Coronary artery (tissue), 2 donors: Measurements from ENCODE around the gene AP4B1.
"Not testable (repeated sequence)": the region's sequence is repeated elsewhere in the genome, so short reads cannot be mapped to it uniquely, and the experiment has no call there.

Experiments used
- DNase-seq: peaks from one replicate; pipeline ENCODE4 v3.0.0-alpha.2; 2017; ENCODE audit warnings: low spot score
- H3K27ac ChIP-seq, 2 donors: fragments of 200-600 bp; sonication (generic); one replicate each; pipeline ENCODE4 v1.5.1; 2016 to 2019
- H3K4me3 ChIP-seq: fragments of 200-600 bp; sonication (generic); 2 replicates; pipeline ENCODE4 v1.5.1; 2016; ENCODE audit warnings: mild to moderate bottlenecking, moderate library complexity
- TF ChIP-seq, protein P1 (sequence below): fragments of 200-600 bp; sonication (generic); IDR thresholded peaks from one replicate; pipeline ENCODE4 v1.5.1; 2019; ENCODE audit warnings: antibody characterized with exemption

The AP4B1 gene

GRCh38 chr1:113904674-113905434 is at the start of gene AP4B1, which contains the start of gene DCLRE1B:
TSS of gene AP4B1 (minus strand) at chr1:113904799. CDS start at chr1:113904717, 82 bp downstream.
TSS of gene DCLRE1B (plus strand) at chr1:113905326. CDS start at chr1:113905587, 261 bp downstream.
- DNase-seq: peak; percentile 99
- Histone ChIP-seq H3K4me3 (peak within 1 kb of the TSS; percentile 79), H3K27ac (peak within 1 kb of the TSS; percentile 84 to 94)
- TF ChIP-seq, protein P1, sequence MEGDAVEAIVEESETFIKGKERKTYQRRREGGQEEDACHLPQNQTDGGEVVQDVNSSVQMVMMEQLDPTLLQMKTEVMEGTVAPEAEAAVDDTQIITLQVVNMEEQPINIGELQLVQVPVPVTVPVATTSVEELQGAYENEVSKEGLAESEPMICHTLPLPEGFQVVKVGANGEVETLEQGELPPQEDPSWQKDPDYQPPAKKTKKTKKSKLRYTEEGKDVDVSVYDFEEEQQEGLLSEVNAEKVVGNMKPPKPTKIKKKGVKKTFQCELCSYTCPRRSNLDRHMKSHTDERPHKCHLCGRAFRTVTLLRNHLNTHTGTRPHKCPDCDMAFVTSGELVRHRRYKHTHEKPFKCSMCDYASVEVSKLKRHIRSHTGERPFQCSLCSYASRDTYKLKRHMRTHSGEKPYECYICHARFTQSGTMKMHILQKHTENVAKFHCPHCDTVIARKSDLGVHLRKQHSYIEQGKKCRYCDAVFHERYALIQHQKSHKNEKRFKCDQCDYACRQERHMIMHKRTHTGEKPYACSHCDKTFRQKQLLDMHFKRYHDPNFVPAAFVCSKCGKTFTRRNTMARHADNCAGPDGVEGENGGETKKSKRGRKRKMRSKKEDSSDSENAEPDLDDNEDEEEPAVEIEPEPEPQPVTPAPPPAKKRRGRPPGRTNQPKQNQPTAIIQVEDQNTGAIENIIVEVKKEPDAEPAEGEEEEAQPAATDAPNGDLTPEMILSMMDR: peak; percentile 60

DNA sequence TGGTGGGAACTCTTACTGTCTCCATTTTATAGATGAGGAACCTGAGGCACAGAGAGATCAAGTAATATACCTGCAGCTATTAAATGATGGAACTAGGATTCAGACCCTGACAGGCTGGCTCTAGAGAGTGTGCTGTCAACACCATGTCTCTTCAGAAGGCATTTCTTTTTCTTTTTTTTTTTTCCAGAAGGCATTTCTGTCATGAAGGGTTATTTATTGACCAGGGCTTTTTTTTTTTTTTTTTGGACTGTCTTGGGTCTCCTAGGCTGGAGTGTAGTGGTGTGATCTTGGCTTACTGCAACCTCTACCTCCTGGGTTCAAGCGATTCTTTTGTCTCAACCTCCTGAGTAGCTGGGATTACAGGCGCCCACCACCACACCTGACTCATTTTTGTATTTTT is 47.1 kb upstream of the AP4B1 start:
- H3K27ac ChIP-seq: no peak overlapping the region
- DNase-seq: no peak
- TF ChIP-seq, protein P1: no peak

DNA sequence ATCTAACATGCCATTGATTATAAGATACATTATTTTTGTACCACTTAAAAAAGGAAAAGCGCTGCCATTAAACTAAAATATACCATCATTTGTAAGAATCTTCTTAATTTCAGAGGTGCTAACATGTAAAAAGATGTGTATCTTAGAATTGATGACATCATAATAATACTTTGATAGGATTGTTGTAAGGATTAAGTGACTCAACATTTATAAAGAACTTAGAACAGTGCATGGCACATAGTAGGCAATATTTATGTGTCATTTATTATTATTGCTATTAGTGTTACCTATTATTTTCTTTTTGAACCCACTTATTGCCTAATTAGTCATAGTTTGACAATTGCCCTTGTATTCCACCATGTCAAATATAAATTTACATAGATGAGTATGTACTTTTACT is 46.3 kb upstream of the AP4B1 start:
- Histone ChIP-seq H3K4me3 (no peak overlapping the region), H3K27ac (no peak overlapping the region)
- TF ChIP-seq, protein P1: no peak
- DNase-seq: no peak

More for the DNA sequence above, 47.1 kb upstream of the AP4B1 start:
- H3K4me3 ChIP-seq: no peak overlapping the region

DNA sequence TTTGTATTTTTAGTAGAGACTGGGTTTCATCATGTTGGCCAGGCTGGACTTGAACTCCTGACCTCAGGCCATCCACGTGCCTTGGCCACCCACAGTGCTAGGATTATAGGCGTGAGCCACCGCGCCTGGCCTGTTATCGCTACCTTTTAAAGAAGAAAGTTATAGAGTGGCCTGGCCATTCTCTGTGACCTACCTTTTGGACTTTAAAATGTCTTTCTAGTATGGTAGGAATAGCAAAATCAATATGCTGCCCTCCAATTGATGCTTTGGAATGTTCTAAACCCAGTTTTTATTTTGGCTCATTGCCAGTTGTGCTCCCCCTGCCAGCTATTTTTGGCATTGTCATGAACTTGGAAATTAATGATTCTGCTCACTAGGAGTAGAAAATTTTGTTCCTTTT is 44.4 kb upstream of the AP4B1 start:
- Histone ChIP-seq H3K4me3 (no peak overlapping the region), H3K27ac (peak overlapping the region in 1 of 2 donors; percentile 27)
- no peak for DNase-seq
- TF ChIP-seq, protein P1: no peak

DNA sequence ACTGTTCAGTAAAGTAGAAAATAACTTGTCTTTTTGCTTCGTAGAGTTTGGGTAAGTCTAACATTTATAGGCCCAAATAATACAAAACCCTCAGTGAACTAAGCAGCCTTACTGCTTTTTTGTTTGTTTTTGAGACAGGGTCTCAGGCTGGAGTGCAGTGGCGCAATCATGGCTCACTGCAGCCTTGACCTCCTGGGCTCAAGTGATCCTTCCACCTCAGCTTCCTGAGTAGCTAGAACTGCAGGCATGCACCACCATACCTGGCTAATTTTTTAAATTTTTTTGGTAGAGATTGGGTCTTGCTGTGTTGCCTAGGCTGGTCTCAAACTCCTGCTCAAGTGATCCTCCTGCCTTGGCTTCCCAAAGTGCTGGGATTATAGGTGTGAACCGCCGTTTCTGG is 43.6 kb upstream of the AP4B1 start:
- not testable (repeated sequence) for DNase-seq, H3K4me3 ChIP-seq, H3K27ac ChIP-seq

DNA sequence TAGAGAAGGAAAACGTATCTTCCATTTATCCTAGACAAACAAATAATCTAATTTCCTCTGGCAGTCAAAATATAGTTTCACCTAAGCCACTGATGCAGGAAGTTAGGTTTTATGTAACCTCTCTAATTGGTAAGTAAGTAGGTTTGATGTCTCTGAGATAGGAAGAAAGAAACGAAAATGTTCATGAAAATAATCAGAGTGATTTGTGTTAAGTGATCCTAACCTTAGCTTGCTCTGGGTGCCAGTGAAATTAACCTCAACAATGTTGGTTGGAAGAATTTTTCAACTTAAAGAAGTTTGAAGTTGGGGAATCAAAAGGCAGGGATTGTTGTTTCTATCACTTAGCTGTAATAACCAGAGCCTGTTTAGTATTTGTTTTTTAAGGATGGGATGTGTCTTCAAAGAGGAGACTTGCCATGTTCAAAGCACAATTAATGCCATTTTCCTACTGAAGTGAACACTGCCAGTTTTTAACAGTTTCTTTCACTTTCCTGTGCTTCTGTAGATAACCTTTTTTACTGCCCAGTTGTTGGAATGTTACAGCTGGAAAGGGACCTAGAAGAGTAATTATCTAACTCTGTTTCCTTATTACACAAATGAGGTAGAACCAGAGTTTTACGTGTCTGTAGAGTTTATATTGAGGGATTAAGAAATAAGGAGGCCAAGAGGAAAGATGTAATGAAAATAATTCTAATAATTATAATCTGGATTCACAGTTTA is 42.9 kb upstream of the AP4B1 start:
- Histone ChIP-seq H3K27ac (no peak overlapping the region), H3K4me3 (peak overlapping the region; percentile 16)
- TF ChIP-seq, protein P1: no peak
- DNase-seq: no peak

GRCh38 chr1:113946678-113947387 is 42.2 kb upstream of the AP4B1 start:
- DNase-seq: no peak
- H3K4me3 ChIP-seq: peak overlapping the region; percentile 16

More at GRCh38 chr1:113946678-113947387, 42.2 kb upstream of the AP4B1 start:
- TF ChIP-seq, protein P1: no peak
- no peak overlapping the region for H3K27ac ChIP-seq
